Pancreas (tissue), 10 donors: ENCODE data around the gene KSR1. TPM values are rescaled to one million over a fixed set of nuclear protein-coding genes. Genes with fewer than 3 reads are reported as not detected.

Experiments used
- ATAC-seq, 4 donors: fragments of 200-7000 bp; cut with Tn5 transposase; one replicate each; pipeline versions ENCODE4 v1.8.0 to v1.9.1; 2020; ENCODE audit warnings: mild to moderate bottlenecking in 4 of 4, moderate library complexity in 4 of 4
- DNase-seq, 6 donors: peaks; one replicate each; pipeline ENCODE4 v3.0.0-alpha.2; 2020
- FAIRE-seq: peaks from 2 replicates; lab custom pipeline; 2012; peaks lifted over from hg19 to GRCh38; lab: Jason Lieb, UNC
- H3K27ac ChIP-seq, 4 donors: fragments of 200-600 bp; sonication (generic); 1 replicate in 3 of 4; 2 replicates in 1 of 4; pipeline versions ENCODE4 v1.5.0 to v1.8.0; 2020
- H3K27me3 ChIP-seq, 4 donors: fragments of 200-600 bp; one replicate each; pipeline ENCODE4 v1.8.0; 2021
- H3K36me3 ChIP-seq, 3 donors: fragments of 200-600 bp; sonication (generic) in 1 of 3; one replicate each; pipeline versions ENCODE4 v1.5.0 to v1.8.0; 2020 to 2021
- H3K4me1 ChIP-seq, 3 donors: fragments of 200-600 bp; one replicate each; pipeline ENCODE4 v1.8.0; 2021
- H3K4me3 ChIP-seq, 4 donors: fragments of 200-600 bp; sonication (generic) in 2 of 4; one replicate each; pipeline versions ENCODE4 v1.5.0 to v1.8.0; 2020 to 2021
- H3K9me3 ChIP-seq, 4 donors: fragments of 200-600 bp; one replicate each; pipeline ENCODE4 v1.8.0; 2021
- CTCF ChIP-seq, 4 donors: fragments of 200-600 bp; sonication (generic) in 3 of 4; IDR thresholded peaks; one replicate each; pipeline versions ENCODE4 v1.5.0 to v1.8.0; 2021; ENCODE audit warnings: antibody characterized with exemption in 4 of 4
- WGBS, 2 donors: extraction: QIAGEN DNeasy Blood & Tissue Kit; methylation state at CpG; one replicate each; pipeline ENCODE4 v1.1.7; 2013; 5-methylcytosine and 5-hydroxymethylcytosine counted together
- intact Hi-C, 3 donors: fragments of 100-400 bp; cut with DNase I; formaldehyde crosslinking; loops; one replicate each; pipeline versions ENCODE4 v1.11.1 to v1.14.2; 2022
- polyA plus RNA-seq, 2 donors: library from polyadenylated mRNA; stranded (reverse); fragments of 200-250 nt; gene quantifications; one replicate each; pipeline ENCODE4 v1.2.3, GENCODE V29; 2013
- total RNA-seq, 6 donors: library from RNA; stranded (reverse); fragmentation: NEBNext Ultra II Directional in 4 of 6; extraction: Animal tissue kit (Norgen Biotek cat#: 25700) in 4 of 6; gene quantifications; one replicate each; pipeline versions ENCODE4 v1.2.1 to v1.2.4, GENCODE V29; 2021 to 2023
- donor health status: healthy with polysubstance abuse.
- donor health status: DM: no; HTN: no; CAD: no; lungs with moderate emphysema.
- donor health status: DM: no; HTN: no; CAD: no.
- donor health status: control.
- donor health status: control.
- donor health status: Bipolar disorder and iron deficiency.
- donor health status: DM: yes; HTN: yes; CAD: no.
- donor health status: DM: no; HTN: no; CAD: no.
- donor health status: DM: no; HTN: no; CAD: no.
- donor health status: DM: yes; HTN: yes; CAD: no.

KSR1 gene
- total and polyA plus RNA-seq, 8 donors: 68.2 to 139 (median 103) TPM

DNA sequence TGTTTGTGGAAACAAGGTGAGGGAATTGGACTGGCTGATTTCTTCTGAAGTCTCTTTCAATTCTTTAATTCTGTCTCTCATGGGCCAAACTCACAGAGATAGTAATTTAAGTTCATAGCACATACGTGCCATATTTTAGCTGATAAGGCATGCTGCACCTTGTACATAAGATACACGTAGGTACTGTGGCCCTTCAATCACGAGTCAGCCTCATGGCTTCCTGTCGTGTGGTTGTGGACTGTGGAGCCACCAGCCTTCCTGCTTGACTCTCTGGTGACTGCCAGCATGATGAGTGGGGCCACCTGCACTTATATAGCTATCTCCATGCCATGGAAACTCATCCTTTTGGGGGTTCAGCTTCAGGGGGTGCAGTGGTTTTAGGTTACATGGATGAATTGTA, 25.1 kb downstream of the KSR1 start:
- H3K36me3 ChIP-seq: no peaks in the 10 kb centered on the region
- H3K27me3 ChIP-seq: no peaks in the 10 kb centered on the region
- intact Hi-C loops: no loop called here
- TF ChIP-seq CTCF (IDR thresholded peaks at IDR 0.05): no peak
- no peaks in the 10 kb centered on the region for H3K9me3 ChIP-seq
- peak in 2 of 4 donors; percentile 21 to 38 for ATAC-seq
- no peak for DNase-seq
- peaks cover 0 to 3% (median 0%) of the 10 kb centered on the region in 3 donors for H3K4me1 ChIP-seq
- 43 to 52% methylated on average over 4 of the region's 4 CpGs for WGBS, 2 donors
- no peak overlapping the region for H3K4me3 ChIP-seq
- no peak for FAIRE-seq
- no peak overlapping the region for H3K27ac ChIP-seq

GRCh38 chr17:27485125-27485524, 28.9 kb downstream of the KSR1 start:
- ATAC-seq (no peak), FAIRE-seq (no peak), DNase-seq (no peak)
- intact Hi-C loops: no loop called here
- Histone ChIP-seq H3K4me1 (peaks cover 0 to 17% (median 0%) of the 10 kb centered on the region in 3 donors), H3K36me3 (no peaks in the 10 kb centered on the region), H3K4me3 (no peak overlapping the region), H3K27me3 (no peaks in the 10 kb centered on the region), H3K9me3 (no peaks in the 10 kb centered on the region), H3K27ac (no peak overlapping the region)
- 91 to 93% methylated on average over 2 of the region's 2 CpGs for WGBS, 2 donors
- TF ChIP-seq CTCF (IDR thresholded peaks at IDR 0.05): no peak

DNA sequence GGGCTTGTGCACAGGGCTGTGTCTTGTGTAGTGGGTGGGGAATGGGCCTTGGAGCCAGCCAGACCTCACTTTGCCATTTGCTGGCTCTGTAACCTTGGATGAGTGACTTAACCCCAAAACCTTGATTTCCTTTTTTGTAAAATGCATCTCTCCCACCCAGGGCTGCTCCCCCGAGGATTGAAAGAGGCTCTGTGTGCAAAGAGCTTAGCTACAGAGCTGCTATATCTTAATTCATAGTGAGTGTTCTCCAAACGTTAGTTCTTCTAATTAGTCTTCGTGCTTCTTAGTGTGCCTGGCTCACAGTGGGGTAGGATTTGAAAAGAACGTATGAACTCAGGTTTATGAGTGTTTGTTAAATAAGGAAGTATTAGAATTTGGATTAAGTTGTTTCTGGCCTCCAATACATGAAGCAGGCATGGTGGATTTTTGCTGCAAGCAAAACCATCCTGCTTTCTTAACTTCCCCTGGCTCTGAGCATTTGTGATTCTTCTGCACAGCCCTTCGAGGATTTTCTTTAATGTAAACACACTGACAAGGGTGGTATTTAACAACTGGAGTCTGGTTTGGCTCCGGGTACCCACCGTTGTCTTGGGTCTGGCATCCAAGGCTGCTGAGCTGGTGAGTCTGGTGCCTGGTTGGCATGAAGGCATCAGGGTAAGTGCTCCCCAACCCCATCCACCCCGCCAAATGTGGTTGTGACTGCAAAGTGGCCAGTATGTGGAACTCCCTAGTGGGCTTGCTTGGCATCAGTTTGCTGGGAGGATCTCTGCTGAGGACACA, 29.7 kb downstream of the KSR1 start:
- peaks cover 0 to 17% (median 0%) of the 10 kb centered on the region in 3 donors for H3K4me1 ChIP-seq
- DNase-seq: no peak
- no peak for TF ChIP-seq CTCF (IDR thresholded peaks at IDR 0.05)
- no peaks in the 10 kb centered on the region for H3K9me3 ChIP-seq
- FAIRE-seq: no peak
- no peaks in the 10 kb centered on the region for H3K36me3 ChIP-seq
- H3K4me3 ChIP-seq: no peak overlapping the region
- intact Hi-C loops: no loop called here
- no peak overlapping the region for H3K27ac ChIP-seq
- WGBS, 2 donors: 78% methylated on average over 8 of the region's 8 CpGs
- H3K27me3 ChIP-seq: no peaks in the 10 kb centered on the region
- ATAC-seq: no peak

GRCh38 chr17:27486741-27487140, 30.5 kb downstream of the KSR1 start:
- DNase-seq (no peak), ATAC-seq (no peak), FAIRE-seq (no peak)
- Histone ChIP-seq H3K27me3 (no peaks in the 10 kb centered on the region), H3K4me3 (no peak overlapping the region), H3K4me1 (peaks cover 0 to 22% (median under 1%) of the 10 kb centered on the region in 3 donors), H3K36me3 (no peaks in the 10 kb centered on the region), H3K9me3 (no peaks in the 10 kb centered on the region), H3K27ac (no peak overlapping the region)
- intact Hi-C loops: no loop called here
- WGBS, 2 donors: 71 to 76% methylated on average over 5 of the region's 5 CpGs
- no peak for TF ChIP-seq CTCF (IDR thresholded peaks at IDR 0.05)

GRCh38 chr17:27488231-27488630, 32.0 kb downstream of the KSR1 start:
- peak overlapping the region in 1 of 4 donors; percentile 4 for H3K27ac ChIP-seq
- no peaks in the 10 kb centered on the region for H3K36me3 ChIP-seq
- peaks cover 5 to 34% (median 14%) of the 10 kb centered on the region in 3 donors for H3K4me1 ChIP-seq
- intact Hi-C loops: no loop called here
- no peak for DNase-seq
- no peak for ATAC-seq
- no peaks in the 10 kb centered on the region for H3K9me3 ChIP-seq
- H3K4me3 ChIP-seq: no peak overlapping the region
- no peak for TF ChIP-seq CTCF (IDR thresholded peaks at IDR 0.05)
- no peak for FAIRE-seq
- no peaks in the 10 kb centered on the region for H3K27me3 ChIP-seq
